Stimulated activated CD8-positive, alpha-beta memory T cell treated with anti-CD3 and anti-CD28 coated beads, Interleukin-15, amount 100 ng/mL, for 4 hours (primary cell): ENCODE measurements around the gene TMEM43.

ENCODE experiments used
- DNase-seq, 2 donors: peaks; one replicate each; pipeline ENCODE4 v3.0.0-alpha.2; 2020; ENCODE audit warnings: low read depth in 2 of 2

TMEM43 gene

DNA sequence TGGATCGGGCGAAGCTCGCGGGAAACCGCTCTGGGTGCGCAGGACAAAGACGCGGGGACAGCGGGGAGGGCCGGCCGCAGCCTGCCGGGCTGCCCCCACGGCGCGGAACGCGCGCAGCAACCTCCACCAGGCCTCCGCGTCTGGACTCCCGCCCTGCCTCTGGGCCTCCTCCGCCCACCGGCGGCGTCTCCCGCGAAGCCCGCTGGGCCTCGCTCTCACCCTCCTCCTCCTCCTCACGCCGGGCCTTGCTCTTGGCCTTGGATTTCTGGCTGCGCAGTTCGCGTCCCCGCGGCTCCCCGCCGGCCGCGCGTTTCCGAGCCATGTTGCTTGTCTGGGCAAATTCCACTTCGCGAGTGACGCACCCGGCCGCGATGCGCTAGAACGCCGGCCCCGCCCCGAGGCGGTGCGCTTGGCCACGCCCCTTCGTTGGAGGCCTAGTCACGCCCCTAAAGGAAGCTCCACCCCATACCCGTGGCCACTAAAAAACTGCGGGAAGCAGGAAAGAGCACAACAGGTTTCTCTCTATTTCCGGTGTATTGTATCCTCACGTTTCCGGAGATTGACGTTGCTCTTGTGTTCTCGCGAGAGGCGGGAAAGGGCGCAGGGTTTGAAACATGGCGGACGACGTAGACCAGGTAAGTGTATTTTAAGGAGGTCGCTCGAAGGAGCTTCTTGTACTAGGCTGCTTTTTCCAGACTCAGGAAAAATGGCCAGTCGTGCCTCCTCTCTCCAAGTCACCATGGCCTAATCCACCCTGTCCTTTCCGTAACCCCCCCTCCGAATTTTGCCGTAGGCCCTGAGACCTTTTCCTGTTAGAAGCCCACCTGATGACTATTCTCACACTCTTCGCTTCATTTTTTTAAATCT is 53.6 kb downstream of the TMEM43 start, which contains the start of the genes LSM3 and XPC:
Gene LSM3, plus strand, starts transcription at position 571 of the 867 bp plus-strand sequence. Its CDS starts 44 bp downstream, at position 615.
Gene XPC, minus strand, starts transcription at position 355 of the 867 bp plus-strand sequence. Its CDS starts 33 bp downstream, at position 322.
- DNase-seq, result peak; percentile 94

DNA sequence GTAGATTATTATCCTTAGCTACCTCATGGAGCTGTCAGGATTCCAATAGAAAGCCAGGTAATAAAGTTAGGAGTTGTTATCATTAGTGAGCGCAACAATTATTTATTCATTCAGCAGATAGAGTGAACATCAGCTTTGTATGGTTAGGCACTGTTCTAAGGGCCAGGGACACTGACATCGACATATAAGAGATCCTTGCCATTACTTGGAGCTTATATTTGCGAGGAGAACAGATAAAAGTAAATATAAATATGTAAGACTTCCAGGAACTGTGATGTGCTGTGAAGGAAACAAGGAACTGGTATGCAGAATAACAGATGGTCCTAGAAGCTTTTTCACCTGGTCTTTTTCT is 54.2 kb downstream of the TMEM43 start:
- DNase-seq, result no peak

DNA sequence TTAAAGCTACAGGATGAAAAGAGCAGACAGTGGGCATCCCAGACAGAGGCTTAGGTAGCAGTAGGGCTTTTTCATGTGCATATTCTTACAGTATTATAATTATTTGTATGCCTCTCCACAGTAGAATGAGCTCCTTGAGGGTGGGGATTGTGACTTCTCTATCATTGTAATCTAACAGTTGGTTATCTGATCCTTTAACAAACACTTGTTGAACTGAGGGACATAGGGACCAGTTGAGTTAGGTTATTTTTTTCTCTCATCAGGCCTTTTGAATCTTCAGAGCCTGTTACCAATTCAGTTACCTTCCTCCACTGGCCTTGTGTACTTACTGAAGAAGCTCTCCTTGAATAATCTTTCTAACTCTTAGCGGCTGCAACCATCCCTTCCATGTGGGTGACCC is 54.9 kb downstream of the TMEM43 start:
- DNase-seq, result no peak

DNA sequence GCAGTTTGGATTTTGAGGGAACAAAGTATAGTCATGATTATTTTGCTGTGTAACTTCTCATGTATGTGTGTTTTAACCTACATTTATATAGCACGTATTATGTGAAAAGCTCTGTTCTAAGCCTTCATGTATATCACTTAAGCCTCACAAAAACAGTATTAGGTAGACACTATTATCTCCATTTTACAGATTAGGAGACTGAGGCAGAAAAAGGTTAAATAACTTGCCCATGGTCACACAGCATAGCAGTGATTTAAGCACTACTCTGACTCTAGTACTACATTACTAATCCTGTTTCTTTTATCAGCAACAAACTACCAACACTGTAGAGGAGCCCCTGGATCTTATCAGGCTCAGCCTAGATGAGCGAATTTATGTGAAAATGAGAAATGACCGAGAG is 56.4 kb downstream of the TMEM43 start:
- DNase-seq, result no peak

DNA sequence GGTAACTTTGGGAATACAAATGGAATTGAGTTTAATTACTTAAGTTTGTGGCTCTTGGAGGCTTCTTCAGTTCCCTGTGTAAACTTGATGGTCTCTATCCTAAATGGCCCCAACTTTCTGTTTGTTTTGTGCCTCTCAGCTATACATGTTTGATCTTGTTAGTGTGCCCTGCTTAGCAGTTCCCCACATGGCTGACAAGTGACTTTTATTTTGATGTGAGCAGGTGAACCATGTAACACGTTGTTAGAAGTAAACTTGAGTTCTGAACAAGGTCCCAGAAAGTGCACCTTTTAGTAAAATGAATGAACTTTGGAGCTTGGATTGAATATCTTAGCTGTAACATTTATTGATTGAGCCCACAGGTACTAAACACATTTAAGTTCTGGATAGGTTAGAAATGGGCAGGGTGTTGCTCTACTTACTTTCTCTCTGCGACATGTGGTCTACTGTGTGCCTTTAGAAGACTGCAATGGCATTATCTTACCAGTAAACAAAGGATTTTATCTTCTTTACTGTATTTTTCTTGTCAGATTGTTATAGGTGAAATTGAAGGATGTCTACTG is 58.2 kb downstream of the TMEM43 start:
- no peak for DNase-seq

DNA sequence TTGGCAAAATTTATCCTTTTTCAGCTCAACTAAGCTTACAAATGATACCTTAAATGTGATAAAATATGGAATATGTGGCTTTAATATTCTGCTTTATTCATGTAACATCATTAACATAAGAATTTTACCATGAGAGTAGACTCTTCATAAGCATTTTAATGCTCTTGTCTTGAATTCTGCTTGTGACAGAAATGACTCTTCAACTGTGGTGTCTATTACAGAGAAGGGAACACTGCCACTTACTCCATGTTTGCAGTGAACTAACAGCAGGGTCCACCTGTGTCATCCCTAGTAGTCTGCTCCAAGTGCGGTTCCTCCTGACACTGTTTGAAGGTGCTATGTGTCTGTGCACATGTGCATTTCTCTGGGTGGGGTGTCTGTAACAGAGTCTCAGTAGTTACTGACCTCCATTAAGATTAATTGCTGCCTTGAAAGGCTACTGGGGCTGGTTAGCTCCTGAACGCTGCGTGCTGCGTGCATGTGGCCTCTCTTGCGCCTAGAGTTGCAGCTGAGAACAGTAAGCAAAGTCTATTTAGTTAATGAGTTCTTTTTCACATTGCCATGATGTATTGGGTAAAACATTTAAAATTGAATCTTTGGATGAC is 62.1 kb downstream of the TMEM43 start:
- DNase-seq, result no peak

DNA sequence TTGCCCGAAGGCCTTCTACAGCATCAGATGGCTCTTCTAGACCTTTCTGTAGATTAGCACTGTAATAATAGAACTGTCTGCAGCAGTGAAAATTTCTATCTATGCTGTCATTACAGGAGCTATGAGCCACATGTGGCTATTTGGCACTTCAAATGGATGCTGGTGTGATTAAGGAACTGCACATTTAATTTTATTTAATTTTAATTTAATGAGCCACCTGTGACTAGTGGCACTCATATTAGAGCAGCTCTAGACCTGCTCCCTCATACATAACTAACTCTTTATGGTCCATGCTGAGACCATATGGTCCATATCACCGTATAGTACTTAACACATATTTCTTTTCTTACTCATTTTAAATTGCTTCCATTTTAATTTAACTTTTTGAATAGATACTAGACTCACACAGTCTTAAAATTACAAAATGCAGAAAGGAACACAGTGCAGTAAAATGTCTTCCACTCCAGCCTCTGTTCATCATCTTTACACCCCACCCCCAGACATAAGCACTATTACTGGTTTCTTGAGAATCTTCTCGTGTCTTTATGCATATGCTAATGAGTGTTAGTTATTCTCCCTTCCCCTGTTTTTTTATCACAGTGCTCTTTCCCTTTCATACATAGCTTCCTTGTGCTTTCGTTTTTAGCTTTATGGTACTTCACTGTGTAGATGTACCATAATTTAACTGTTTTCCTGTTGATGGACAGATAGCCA is 63.3 kb downstream of the TMEM43 start:
- no peak for DNase-seq
